ENCODE measurements around the gene SELE.

DNA sequence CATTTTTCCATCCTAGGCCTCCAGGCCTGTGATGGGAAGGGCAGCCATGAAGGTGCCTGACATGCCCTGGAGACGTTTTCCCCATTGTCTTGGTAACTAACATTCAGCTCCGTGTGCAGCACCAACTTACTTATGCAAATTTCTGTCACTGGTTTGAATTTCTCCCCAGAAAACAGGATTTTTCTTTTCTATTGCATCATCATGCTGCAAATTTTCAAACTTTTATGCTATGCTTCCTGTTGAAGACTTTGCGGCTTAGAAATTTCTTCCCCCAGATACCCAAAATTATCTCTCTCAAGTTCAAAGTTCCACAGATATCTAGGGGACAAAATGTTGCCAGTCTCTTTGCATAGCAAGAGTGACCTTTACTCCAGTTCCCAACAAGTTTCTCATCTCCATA is 25.2 kb upstream of the SELE start:
- TF ChIP-seq, protein P1, sequence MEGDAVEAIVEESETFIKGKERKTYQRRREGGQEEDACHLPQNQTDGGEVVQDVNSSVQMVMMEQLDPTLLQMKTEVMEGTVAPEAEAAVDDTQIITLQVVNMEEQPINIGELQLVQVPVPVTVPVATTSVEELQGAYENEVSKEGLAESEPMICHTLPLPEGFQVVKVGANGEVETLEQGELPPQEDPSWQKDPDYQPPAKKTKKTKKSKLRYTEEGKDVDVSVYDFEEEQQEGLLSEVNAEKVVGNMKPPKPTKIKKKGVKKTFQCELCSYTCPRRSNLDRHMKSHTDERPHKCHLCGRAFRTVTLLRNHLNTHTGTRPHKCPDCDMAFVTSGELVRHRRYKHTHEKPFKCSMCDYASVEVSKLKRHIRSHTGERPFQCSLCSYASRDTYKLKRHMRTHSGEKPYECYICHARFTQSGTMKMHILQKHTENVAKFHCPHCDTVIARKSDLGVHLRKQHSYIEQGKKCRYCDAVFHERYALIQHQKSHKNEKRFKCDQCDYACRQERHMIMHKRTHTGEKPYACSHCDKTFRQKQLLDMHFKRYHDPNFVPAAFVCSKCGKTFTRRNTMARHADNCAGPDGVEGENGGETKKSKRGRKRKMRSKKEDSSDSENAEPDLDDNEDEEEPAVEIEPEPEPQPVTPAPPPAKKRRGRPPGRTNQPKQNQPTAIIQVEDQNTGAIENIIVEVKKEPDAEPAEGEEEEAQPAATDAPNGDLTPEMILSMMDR (conservative IDR thresholded peaks at IDR 0.05): no peak
- no peak for TF ChIP-seq ZFX (IDR thresholded peaks at IDR 0.05)
